ENCODE results near the gene VPS50.

DNA sequence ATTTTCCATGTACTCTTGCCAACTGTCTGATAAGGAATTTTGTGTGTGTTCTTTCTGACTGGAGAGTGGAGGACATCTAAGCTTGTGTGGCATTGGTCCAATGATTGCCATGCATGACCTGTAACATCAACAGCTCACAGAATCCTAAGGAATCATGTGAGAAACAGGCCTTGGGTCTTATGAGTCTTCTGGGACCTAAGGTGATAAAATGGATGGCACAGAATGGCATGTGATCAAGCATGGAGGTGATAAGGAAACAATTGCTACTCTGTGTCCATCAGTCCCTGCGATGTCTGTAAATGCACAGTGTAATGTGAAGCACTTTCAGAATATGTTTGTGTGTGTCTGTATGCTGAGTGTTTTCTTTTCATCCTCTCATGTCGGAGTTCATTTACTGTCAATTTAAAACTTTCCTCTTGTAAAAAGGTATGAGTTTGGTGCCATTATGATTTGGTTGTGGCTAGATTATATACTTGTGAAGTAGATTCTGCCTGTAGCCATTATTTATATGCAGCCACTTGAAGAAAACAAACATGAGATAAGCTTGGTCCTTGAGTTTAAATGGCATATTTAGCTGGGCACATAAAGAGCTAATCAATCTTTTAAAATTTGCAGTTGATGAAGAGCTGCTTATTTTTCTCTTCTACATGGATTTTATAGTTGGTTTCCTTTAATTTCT, 127.5 kb downstream of the VPS50 start:
- TF ChIP-seq POLR2A (IDR thresholded peaks at IDR 0.05) (no peak), POLR2AphosphoS5 (IDR thresholded peaks at IDR 0.05) (no peak)
- TF ChIP-seq, protein P1, sequence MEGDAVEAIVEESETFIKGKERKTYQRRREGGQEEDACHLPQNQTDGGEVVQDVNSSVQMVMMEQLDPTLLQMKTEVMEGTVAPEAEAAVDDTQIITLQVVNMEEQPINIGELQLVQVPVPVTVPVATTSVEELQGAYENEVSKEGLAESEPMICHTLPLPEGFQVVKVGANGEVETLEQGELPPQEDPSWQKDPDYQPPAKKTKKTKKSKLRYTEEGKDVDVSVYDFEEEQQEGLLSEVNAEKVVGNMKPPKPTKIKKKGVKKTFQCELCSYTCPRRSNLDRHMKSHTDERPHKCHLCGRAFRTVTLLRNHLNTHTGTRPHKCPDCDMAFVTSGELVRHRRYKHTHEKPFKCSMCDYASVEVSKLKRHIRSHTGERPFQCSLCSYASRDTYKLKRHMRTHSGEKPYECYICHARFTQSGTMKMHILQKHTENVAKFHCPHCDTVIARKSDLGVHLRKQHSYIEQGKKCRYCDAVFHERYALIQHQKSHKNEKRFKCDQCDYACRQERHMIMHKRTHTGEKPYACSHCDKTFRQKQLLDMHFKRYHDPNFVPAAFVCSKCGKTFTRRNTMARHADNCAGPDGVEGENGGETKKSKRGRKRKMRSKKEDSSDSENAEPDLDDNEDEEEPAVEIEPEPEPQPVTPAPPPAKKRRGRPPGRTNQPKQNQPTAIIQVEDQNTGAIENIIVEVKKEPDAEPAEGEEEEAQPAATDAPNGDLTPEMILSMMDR (IDR thresholded peaks at IDR 0.05): no peak

Data from transverse colon (tissue), 4 donors.